Activated CD4-positive, alpha-beta T cell treated with anti-CD3 and anti-CD28 coated beads, Interleukin-2, amount 50 U/mL, for 48 hours (primary cell): ENCODE data around the gene DLG2.

Experiments used
- DNase-seq, 2 experiments: peaks; one replicate each; pipeline ENCODE4 v3.0.0-alpha.2; 2020

DLG2 gene

DNA sequence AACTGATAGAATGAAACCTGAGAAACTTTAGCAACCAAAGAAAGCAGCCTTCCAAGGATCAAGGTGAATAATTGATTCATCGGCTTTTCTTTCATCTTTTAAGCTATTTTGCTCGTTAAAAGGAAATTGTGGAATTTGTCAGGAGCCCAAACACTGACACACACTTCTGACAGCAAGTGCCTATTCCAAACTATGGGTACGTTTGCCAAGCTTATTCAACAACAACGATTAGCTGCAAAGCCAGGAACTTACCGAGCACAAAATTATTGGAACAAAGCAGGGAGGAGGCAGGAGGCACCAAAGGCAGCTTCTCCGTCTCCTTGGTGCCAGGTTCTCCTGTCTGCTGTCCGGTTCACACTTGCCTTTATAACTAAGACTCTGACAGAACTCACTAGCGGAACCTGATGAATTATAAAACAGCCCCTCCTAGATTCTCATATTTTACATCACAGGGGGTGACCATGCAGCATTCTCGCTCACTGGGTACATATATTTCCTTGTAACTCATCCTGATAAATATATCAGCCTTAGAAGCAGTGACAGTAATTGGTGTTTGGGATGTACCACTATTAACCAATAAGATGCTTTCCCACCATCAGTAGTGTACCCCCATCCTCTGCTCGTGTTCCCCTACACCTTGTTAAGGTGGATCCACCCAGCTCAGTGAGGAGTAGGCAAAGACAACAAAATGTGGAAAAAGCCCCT, 1945.1 kb downstream of the DLG2 start:
- no peak for DNase-seq

- no peak for DNase-seq
These were observed 1945.9 kb downstream of the DLG2 start for GRCh38 chr11:83681031-83681781.

GRCh38 chr11:83680321-83680720, 1946.8 kb downstream of the DLG2 start:
- DNase-seq: no peak

DNA sequence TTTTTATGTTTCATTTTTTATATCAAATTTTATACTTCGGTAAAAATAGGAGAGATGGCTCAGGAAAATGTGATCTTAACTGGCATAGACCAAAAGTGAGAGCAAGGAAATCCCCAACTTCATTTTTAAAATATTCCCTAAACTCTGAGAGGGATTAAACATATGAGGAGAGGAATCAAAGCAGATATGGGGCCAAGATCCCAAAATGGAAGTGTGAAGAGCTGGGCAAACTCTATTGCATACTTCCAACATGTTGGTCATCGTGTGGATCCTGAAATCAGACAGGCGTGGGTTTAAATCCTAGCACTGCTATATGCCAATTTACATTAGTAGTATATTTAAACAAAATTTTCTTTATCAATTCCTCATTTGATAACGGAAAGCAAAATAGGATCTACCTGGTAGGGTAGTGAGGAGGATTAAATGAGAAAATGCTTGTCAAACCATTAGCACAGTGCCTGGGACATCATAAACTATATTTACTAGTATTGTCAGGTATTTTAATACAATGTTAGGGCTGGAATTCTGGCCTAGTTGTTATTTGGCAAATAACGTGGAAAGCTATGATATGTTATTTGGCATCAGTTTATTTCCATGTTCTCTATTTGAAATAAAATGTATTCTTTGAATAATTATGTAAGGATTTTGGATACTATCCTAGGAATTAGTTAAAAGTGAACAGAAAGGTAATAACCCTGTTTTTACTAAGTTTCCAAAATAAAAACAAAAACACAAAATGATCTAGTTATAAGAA, 1948.1 kb downstream of the DLG2 start:
- DNase-seq: no peak

GRCh38 chr11:83677730-83678129, 1949.4 kb downstream of the DLG2 start:
- DNase-seq: no peak

- DNase-seq: no peak
These were observed 1951.0 kb downstream of the DLG2 start for GRCh38 chr11:83676056-83676601.

DNA sequence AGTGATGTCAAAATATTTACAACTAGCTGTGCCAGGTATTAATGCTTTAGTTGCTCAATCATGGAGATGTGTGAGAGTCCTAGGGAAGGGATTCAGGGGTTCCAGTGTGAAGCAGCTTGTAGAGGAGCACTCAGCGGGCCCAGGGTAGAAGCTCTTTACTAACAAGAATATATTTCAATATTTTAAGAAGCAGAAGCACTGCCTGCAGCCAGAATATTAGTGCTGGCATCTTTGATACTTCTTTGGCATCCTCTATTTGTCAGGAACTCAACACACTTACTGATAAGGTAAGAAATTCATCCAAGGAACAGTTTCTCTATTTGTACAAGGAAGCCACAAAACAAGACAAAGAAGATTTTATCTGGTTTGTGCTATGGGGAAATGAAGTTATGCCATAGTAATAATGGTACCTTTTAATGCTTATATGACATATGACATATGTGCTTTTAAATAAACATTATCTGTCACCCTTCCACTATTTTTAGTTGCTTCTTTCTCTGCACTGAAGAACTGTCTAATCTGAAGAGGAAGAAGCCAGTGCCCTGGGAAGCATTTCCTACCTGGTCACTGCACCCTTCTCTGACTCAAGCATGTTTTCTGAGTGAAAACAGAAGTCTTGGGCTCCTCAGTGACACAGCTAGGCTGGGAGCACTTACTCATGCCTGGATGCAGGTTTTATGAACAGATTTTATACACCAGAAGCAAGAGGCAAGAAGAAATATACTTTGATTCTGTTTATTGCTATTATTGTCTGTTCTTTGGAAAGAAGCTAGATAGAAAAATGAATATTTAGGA, 1952.8 kb downstream of the DLG2 start:
- no peak for DNase-seq

- no peak for DNase-seq
These were observed 1955.9 kb downstream of the DLG2 start for GRCh38 chr11:83671289-83671688.

- no peak for DNase-seq
These were observed 1961.0 kb downstream of the DLG2 start for GRCh38 chr11:83666149-83666548.

DNA sequence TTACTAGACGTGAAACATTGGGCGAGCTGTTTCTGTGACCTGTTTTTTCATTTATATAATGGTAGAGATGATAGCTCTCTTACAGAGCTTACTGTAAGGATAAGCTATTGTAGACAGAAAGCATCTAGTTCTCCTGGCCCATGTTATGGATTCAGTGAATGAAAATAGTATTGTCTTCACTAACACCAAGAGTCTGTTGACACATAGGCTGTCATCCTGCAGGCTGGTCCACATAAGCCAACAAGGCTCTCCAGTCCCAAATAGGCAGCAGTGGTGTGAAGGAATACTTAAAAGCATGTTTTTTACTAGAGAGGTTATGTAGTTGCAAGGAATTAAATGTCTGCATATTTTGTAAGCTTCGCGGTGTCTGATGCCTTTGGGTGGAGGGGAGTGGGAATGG, 1963.2 kb downstream of the DLG2 start:
- DNase-seq: no peak

DNA sequence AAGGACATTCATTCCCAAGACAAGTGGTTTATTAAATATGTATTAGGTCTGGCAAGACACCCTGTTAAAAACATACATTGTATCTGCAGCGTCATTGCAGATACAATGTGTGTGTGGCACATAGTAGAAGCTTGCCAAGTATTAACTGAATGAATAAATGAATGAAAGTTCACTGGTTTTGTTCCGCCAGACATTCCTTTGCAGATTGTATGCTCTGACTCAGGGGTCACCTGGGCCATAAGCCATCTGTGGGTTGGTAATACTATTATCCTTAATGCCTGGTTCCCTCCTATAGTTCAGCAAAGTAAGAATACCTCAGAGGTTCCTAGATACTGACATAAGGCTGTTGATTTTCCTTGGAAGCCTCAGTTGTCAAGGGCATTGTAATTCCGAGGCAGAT, 1963.7 kb downstream of the DLG2 start:
- DNase-seq: no peak

DNA sequence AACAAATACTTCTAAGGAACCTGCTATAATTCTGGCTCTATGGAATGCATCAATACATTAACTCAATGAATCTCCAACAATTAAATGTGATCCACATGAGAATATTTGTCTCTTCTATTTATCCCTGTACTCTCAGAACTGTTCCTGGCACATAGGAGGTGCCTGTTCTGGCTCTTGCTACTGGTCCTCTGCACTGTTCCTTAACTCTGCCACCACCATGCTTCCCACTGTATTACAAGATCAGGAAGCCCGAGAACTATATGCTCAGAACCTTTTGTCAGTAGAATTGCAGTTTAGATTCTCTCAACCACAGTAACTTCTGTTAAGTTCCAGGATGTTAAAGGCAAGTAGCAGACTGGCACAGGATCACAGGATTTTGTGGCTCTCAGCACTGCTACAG, 1964.7 kb downstream of the DLG2 start:
- DNase-seq: no peak

DNA sequence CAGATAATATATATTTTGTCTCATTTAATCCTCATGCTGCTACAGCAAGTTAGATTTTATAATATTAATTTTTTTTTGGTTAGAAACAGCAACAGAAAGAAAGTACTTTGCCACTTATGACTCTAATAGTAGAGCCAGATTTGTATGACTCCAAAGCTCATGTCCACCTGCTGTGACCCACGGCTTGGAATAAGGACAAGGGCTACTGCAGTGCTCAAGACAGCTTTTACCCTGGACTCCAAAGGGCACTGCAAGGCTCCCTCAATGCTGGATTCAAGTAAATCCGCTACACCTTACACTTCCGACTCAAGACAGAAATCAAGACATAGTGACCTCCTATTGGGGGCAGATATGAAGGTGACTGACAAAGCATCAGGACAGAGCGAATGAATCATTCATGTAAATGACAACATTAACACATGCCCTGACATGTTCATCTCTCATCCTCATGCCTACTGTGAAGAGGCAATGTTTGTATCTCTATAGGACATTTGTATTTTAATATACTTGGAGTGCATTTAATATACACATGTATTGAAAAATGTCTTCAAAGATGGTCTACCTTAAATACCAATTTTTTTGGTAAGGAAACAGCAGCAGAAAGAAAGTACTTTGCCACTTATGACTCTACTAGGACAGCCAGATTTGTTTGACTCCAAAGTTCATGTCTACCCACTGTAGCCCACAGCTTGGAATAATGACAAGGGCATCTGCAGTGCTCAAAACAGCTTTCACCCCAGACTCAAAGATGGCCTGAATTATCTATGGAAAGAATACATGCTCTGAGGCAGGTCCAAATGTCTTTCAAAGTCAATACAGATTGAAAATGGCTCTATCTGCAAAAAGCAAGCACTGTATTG, 1965.4 kb downstream of the DLG2 start:
- DNase-seq: no peak

GRCh38 chr11:83659466-83659865, 1967.7 kb downstream of the DLG2 start:
- no peak for DNase-seq

DNA sequence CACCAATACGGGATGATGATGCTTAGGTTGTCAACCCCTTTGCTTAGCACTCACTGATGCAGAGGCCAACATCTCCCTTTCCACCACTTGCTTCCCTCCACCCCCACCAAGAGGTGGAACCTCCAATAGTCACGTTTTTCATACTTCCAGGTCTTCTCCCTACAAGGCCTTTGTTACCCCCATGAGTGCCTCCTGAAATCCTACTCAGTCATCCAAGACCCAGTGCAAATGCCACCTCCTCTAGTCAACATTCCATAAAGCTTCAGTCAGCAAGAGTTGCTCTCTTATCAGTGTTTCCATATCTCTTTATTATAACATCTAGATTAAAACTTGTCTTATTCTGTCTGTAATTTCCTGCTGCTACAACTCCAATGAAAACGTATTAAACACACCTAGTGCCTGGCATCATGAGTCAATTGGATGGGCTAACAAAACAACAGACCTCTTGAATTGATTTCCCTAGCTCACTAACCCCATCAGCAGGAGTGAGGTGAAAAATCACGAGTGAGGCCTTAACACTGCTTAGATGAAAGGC, 1970.3 kb downstream of the DLG2 start:
- no peak for DNase-seq

DNA sequence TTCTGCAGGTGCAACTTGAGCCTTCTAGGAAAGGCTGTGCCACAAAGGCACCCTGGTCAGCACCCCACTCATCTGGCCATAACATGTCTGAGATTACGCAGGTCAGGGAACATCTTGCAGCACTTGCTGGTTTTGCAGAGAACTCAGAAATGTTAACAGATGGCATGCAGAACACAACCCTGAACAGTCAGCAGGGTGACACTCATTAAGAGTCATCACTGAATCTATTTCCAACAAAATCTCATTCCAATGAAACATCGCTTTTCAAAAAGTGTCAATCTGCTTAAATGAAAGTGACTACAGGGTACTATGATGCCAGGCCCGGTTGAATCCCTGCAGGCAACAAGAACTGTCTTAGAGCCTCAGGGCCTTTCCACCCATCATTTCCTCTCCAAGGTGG, 1971.2 kb downstream of the DLG2 start:
- DNase-seq: no peak

DNA sequence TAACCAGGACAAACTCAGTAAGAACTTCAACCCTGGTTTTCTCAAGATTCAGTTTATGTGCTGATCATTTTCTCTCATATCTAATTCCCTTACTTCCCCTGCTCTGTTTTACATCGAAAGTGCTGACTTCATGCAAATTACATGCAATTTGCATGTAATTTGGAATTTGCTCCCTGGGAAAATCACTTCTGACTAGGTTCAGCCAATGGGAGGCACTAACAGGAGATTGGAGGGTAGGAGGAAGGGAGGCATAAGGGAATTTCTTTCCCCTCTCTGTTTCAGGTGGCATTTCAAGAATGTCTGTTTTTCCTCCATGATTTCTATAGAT, 1977.7 kb downstream of the DLG2 start:
- no peak for DNase-seq

GRCh38 chr11:83648610-83649527, 1978.3 kb downstream of the DLG2 start:
- no peak for DNase-seq

GRCh38 chr11:83645561-83645960, 1981.6 kb downstream of the DLG2 start:
- DNase-seq: no peak

- no peak for DNase-seq
These were observed 1984.0 kb downstream of the DLG2 start for GRCh38 chr11:83643115-83643514.
